WTC11 (cell line): ENCODE results near the gene PLEKHO2. TPM values are rescaled to one million over a fixed set of nuclear protein-coding genes. Genes with fewer than 3 reads are reported as not detected.

Source experiments
- ATAC-seq: fragments of 200-7000 bp; cut with Tn5 transposase; 2 replicates; pipeline ENCODE4 v1.10.0; 2021; ENCODE audit warnings: mild to moderate bottlenecking, moderate library complexity
- CTCF ChIA-PET: fragments of 300-600 bp; sonication (Branson Sonifier 250); formaldehyde crosslinking; loops from one replicate; lab custom pipeline; 2021; ENCODE audit warnings: antibody characterized with exemption; lab: Charles Lee
- POLR2A ChIA-PET: fragments of 350-600 bp; sonication (Branson Sonifier 250); formaldehyde crosslinking; loops from one replicate; lab custom pipeline; 2021; ENCODE audit warnings: antibody characterized with exemption; lab: Charles Lee
- DNase-seq: peaks from one replicate; pipeline ENCODE4 v3.0.0; 2021; ENCODE audit warnings: low spot score
- H3K27ac Mint-ChIP-seq: 2 replicates; pipeline ENCODE4 v1.8.0; 2021; ENCODE audit warnings: mixed read lengths
- H3K27me3 Mint-ChIP-seq: 2 replicates; pipeline ENCODE4 v1.8.0; 2021; ENCODE audit warnings: low read depth, mild to moderate bottlenecking, moderate library complexity, mixed read lengths
- H3K36me3 Mint-ChIP-seq: 2 replicates; pipeline ENCODE4 v1.8.0; 2021; ENCODE audit warnings: mixed read lengths
- H3K4me1 Mint-ChIP-seq: 2 replicates; pipeline ENCODE4 v1.8.0; 2022; ENCODE audit warnings: mixed read lengths
- H3K4me3 Mint-ChIP-seq: 2 replicates; pipeline ENCODE4 v1.8.0; 2021; ENCODE audit warnings: mild to moderate bottlenecking, moderate library complexity, mixed read lengths
- H3K9me3 Mint-ChIP-seq: 2 replicates; pipeline ENCODE4 v1.8.0; 2021; ENCODE audit warnings: mixed read lengths
- E2F4 ChIP-seq: sonication (generic); formaldehyde crosslinking; IDR thresholded peaks from 2 replicates; pipeline ENCODE4 v1.8.1; 2022; ENCODE audit warnings: low read depth, mild to moderate bottlenecking, moderate library complexity, missing genetic modification reagents, borderline replicate concordance
- GRHL2 ChIP-seq: fragments of 250-450 bp; sonication (Bioruptor Pico); IDR thresholded peaks from 2 replicates; pipeline ENCODE4 v1.8.0; 2022; ENCODE audit warnings: mild to moderate bottlenecking, moderate library complexity; ENCODE audit not compliant: insufficient replicate concordance, severe bottlenecking
- GTF2I ChIP-seq: fragments of 250-450 bp; sonication (Bioruptor Pico); conservative IDR thresholded peaks from 2 replicates; pipeline ENCODE4 v1.4.0; 2021; ENCODE audit warnings: mild to moderate bottlenecking
- RELA ChIP-seq: sonication (generic); formaldehyde crosslinking; IDR thresholded peaks from 2 replicates; pipeline ENCODE4 v1.8.1; 2022; ENCODE audit warnings: missing genetic modification reagents, mild to moderate bottlenecking, borderline replicate concordance
- SMAD3 ChIP-seq: sonication (generic); formaldehyde crosslinking; IDR thresholded peaks from 2 replicates; pipeline ENCODE4 v1.8.0; 2022; ENCODE audit warnings: missing genetic modification reagents, mild to moderate bottlenecking, borderline replicate concordance
- SOX15 ChIP-seq: fragments of 250-450 bp; sonication (Bioruptor Pico); IDR thresholded peaks from 2 replicates; pipeline ENCODE4 v1.9.0; 2021; ENCODE audit warnings: mild to moderate bottlenecking
- ZNF138 ChIP-seq: sonication (generic); formaldehyde crosslinking; conservative IDR thresholded peaks from 2 replicates; pipeline ENCODE4 v1.8.1; 2022; ENCODE audit warnings: mild to moderate bottlenecking, moderate library complexity, missing genetic modification reagents
- ZSCAN18 ChIP-seq: fragments of 250-450 bp; sonication (Bioruptor Pico); IDR thresholded peaks from 2 replicates; pipeline ENCODE4 v2.1.2; 2022; ENCODE audit warnings: mild to moderate bottlenecking, moderate library complexity
- total RNA-seq: library from RNA; stranded (reverse); gene quantifications from 3 replicates; pipeline ENCODE4 v1.2.3, GENCODE V29; 2021
- TF ChIP-seq, protein P1 (sequence below): sonication (generic); formaldehyde crosslinking; IDR thresholded peaks from 2 replicates; pipeline ENCODE4 v1.8.0; 2023; ENCODE audit warnings: missing genetic modification reagents
- TF ChIP-seq, protein P2 (sequence below): sonication (generic); formaldehyde crosslinking; IDR thresholded peaks from 2 replicates; pipeline ENCODE4 v1.8.1; 2023; ENCODE audit warnings: mild to moderate bottlenecking, moderate library complexity, missing genetic modification reagents
- TF ChIP-seq, protein P3 (sequence below): sonication (generic); formaldehyde crosslinking; IDR thresholded peaks from 2 replicates; pipeline ENCODE4 v1.8.1; 2022; ENCODE audit warnings: missing genetic modification reagents, borderline replicate concordance
- TF ChIP-seq, protein P4 (sequence below): fragments of 250-450 bp; sonication (Bioruptor Pico); IDR thresholded peaks from 2 replicates; pipeline ENCODE4 v1.9.0; 2021; ENCODE audit warnings: mild to moderate bottlenecking
- TF ChIP-seq, protein P5 (sequence below): sonication (generic); formaldehyde crosslinking; IDR thresholded peaks from 2 replicates; pipeline ENCODE4 v1.8.0; 2022; ENCODE audit warnings: mild to moderate bottlenecking, missing genetic modification reagents
- TF ChIP-seq, protein P6 (sequence below): fragments of 250-450 bp; sonication (Bioruptor Pico); IDR thresholded peaks from 2 replicates; pipeline ENCODE4 v1.9.0; 2021; ENCODE audit warnings: mild to moderate bottlenecking, borderline replicate concordance

Gene PLEKHO2
- total RNA-seq, 1 experiment from 2014 or later: 22.1 TPM

- Mint-ChIP-seq H3K27me3 (peaks cover 26% of the 10 kb centered on the region), H3K4me1 (peaks cover 24% of the 10 kb centered on the region), H3K27ac (no peak overlapping the region), H3K9me3 (peaks cover 24% of the 10 kb centered on the region), H3K36me3 (peaks cover 23% of the 10 kb centered on the region), H3K4me3 (no peak overlapping the region)
- no peak for DNase-seq
- ChIA-PET CTCF (interaction anchor here (0.8 to 2.4 kb wide), 7 partner anchors 10 to 174 kb away, joined by 3 to 10 read pairs (median 5); partner anchors contain the start of gene PLEKHO2), POLR2A (no interaction called here)
- TF ChIP-seq, protein P1, sequence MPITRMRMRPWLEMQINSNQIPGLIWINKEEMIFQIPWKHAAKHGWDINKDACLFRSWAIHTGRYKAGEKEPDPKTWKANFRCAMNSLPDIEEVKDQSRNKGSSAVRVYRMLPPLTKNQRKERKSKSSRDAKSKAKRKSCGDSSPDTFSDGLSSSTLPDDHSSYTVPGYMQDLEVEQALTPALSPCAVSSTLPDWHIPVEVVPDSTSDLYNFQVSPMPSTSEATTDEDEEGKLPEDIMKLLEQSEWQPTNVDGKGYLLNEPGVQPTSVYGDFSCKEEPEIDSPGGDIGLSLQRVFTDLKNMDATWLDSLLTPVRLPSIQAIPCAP (CRISPR knock-in tag): no peak
- TF ChIP-seq RELA (CRISPR knock-in tag) (no peak), ZNF138 (CRISPR knock-in tag) (no peak)
- TF ChIP-seq, protein P2, sequence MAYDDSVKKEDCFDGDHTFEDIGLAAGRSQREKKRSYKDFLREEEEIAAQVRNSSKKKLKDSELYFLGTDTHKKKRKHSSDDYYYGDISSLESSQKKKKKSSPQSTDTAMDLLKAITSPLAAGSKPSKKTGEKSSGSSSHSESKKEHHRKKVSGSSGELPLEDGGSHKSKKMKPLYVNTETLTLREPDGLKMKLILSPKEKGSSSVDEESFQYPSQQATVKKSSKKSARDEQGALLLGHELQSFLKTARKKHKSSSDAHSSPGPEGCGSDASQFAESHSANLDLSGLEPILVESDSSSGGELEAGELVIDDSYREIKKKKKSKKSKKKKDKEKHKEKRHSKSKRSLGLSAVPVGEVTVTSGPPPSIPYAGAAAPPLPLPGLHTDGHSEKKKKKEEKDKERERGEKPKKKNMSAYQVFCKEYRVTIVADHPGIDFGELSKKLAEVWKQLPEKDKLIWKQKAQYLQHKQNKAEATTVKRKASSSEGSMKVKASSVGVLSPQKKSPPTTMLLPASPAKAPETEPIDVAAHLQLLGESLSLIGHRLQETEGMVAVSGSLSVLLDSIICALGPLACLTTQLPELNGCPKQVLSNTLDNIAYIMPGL (CRISPR knock-in tag): 0 out of 2 replicates have a peak, but pooled peaks have one; percentile 4
- no peak for ATAC-seq
These were observed 64.7 kb downstream of the PLEKHO2 start for GRCh38 chr15:64906402-64906801.

GRCh38 chr15:64907991-64908390, 66.3 kb downstream of the PLEKHO2 start:
- Mint-ChIP-seq H3K36me3 (peaks cover 17% of the 10 kb centered on the region), H3K4me3 (no peak overlapping the region), H3K9me3 (peaks cover 19% of the 10 kb centered on the region), H3K4me1 (peaks cover 34% of the 10 kb centered on the region), H3K27ac (no peak overlapping the region), H3K27me3 (peaks cover 38% of the 10 kb centered on the region)
- ChIA-PET CTCF (interaction anchor here (0.7 to 1.8 kb wide), 3 partner anchors 13 to 180 kb away, joined by 3 to 5 read pairs (median 3); no protein-coding TSS in a partner anchor), POLR2A (no interaction called here)
- TF ChIP-seq GTF2I (CRISPR knock-in tag) (no peak), ZSCAN18 (CRISPR knock-in tag) (no peak), SMAD3 (CRISPR knock-in tag) (no peak)
- TF ChIP-seq, protein P3, sequence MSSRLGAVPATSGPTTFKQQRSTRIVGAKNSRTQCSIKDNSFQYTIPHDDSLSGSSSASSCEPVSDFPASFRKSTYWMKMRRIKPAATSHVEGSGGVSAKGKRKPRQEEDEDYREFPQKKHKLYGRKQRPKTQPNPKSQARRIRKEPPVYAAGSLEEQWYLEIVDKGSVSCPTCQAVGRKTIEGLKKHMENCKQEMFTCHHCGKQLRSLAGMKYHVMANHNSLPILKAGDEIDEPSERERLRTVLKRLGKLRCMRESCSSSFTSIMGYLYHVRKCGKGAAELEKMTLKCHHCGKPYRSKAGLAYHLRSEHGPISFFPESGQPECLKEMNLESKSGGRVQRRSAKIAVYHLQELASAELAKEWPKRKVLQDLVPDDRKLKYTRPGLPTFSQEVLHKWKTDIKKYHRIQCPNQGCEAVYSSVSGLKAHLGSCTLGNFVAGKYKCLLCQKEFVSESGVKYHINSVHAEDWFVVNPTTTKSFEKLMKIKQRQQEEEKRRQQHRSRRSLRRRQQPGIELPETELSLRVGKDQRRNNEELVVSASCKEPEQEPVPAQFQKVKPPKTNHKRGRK (CRISPR knock-in tag): no peak
- TF ChIP-seq, protein P4, sequence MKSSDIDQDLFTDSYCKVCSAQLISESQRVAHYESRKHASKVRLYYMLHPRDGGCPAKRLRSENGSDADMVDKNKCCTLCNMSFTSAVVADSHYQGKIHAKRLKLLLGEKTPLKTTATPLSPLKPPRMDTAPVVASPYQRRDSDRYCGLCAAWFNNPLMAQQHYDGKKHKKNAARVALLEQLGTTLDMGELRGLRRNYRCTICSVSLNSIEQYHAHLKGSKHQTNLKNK (CRISPR knock-in tag): no peak
- TF ChIP-seq, protein P5, sequence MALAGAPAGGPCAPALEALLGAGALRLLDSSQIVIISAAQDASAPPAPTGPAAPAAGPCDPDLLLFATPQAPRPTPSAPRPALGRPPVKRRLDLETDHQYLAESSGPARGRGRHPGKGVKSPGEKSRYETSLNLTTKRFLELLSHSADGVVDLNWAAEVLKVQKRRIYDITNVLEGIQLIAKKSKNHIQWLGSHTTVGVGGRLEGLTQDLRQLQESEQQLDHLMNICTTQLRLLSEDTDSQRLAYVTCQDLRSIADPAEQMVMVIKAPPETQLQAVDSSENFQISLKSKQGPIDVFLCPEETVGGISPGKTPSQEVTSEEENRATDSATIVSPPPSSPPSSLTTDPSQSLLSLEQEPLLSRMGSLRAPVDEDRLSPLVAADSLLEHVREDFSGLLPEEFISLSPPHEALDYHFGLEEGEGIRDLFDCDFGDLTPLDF (CRISPR knock-in tag): no peak
- TF ChIP-seq, protein P1 (CRISPR knock-in tag): no peak
- ATAC-seq (no peak), DNase-seq (no peak)

DNA sequence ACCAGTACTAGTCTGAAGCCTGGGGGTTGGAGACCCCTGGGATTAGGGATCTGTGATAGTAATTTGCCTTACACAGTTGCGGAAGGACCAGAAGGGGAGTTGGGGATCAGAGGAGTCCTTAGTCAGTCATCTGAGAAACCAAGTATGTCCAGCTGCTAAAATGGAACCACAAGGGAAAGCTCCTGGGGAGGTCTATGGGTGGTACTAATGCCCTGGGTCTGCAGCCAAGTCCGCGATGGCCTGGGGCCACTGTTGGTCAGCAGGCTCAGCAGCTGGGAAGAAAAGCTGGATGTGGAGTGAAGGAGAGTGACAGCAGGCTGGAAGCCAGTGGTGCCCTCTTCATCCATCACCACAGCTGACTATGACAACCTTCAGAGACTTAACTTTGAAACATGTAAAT, 67.8 kb downstream of the PLEKHO2 start:
- H3K36me3 Mint-ChIP-seq: peaks cover 17% of the 10 kb centered on the region
- H3K27me3 Mint-ChIP-seq: peaks cover 46% of the 10 kb centered on the region
- DNase-seq (no peak), ATAC-seq (no peak)
- no peak overlapping the region for H3K4me3 Mint-ChIP-seq
- peaks cover 26% of the 10 kb centered on the region for H3K4me1 Mint-ChIP-seq
- ChIA-PET CTCF (interaction anchor here (1.2 to 1.8 kb wide), 3 partner anchors 74 to 181 kb away, joined by 4 to 5 read pairs (median 4); no protein-coding TSS in a partner anchor), POLR2A (interaction anchor here (0.6 kb wide), 1 partner anchor 63 kb away, joined by 4 read pairs; no protein-coding TSS in a partner anchor)
- no peak overlapping the region for H3K27ac Mint-ChIP-seq
- H3K9me3 Mint-ChIP-seq: peaks cover 19% of the 10 kb centered on the region
- TF ChIP-seq, protein P6, sequence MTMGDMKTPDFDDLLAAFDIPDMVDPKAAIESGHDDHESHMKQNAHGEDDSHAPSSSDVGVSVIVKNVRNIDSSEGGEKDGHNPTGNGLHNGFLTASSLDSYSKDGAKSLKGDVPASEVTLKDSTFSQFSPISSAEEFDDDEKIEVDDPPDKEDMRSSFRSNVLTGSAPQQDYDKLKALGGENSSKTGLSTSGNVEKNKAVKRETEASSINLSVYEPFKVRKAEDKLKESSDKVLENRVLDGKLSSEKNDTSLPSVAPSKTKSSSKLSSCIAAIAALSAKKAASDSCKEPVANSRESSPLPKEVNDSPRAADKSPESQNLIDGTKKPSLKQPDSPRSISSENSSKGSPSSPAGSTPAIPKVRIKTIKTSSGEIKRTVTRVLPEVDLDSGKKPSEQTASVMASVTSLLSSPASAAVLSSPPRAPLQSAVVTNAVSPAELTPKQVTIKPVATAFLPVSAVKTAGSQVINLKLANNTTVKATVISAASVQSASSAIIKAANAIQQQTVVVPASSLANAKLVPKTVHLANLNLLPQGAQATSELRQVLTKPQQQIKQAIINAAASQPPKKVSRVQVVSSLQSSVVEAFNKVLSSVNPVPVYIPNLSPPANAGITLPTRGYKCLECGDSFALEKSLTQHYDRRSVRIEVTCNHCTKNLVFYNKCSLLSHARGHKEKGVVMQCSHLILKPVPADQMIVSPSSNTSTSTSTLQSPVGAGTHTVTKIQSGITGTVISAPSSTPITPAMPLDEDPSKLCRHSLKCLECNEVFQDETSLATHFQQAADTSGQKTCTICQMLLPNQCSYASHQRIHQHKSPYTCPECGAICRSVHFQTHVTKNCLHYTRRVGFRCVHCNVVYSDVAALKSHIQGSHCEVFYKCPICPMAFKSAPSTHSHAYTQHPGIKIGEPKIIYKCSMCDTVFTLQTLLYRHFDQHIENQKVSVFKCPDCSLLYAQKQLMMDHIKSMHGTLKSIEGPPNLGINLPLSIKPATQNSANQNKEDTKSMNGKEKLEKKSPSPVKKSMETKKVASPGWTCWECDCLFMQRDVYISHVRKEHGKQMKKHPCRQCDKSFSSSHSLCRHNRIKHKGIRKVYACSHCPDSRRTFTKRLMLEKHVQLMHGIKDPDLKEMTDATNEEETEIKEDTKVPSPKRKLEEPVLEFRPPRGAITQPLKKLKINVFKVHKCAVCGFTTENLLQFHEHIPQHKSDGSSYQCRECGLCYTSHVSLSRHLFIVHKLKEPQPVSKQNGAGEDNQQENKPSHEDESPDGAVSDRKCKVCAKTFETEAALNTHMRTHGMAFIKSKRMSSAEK: no peak
- TF ChIP-seq E2F4 (no peak), GRHL2 (CRISPR knock-in tag) (no peak), SOX15 (CRISPR knock-in tag) (no peak)
